Cardiac fibroblast (primary cell): Measurements from ENCODE around the gene ZNF574.

Experiments
- DNase-seq, 2 donors: peaks; one replicate each; pipeline versions ENCODE4 v3.0.0 to v3.0.0-alpha.2; 2010; ENCODE audit warnings: low read depth in 2 of 2
- H3K4me3 ChIP-seq, 2 donors: replicated peaks in 1 of 2; 1 replicate in 1 of 2; 2 replicates in 1 of 2; pipeline ENCODE4 v1.5.1; 2011; ENCODE audit warnings: low read depth in 2 of 2, low read length in 2 of 2, mild to moderate bottlenecking in 2 of 2, moderate library complexity in 1 of 2
- CTCF ChIP-seq: IDR thresholded peaks from one replicate; pipeline ENCODE4 v1.5.1; 2011; ENCODE audit warnings: low read depth, mild to moderate bottlenecking, low read length, inconsistent platforms

Gene ZNF574

GRCh38 chr19:42102877-42103276 is 26.9 kb downstream of the ZNF574 start:
- no peak for TF ChIP-seq CTCF
- no peak overlapping the region for H3K4me3 ChIP-seq
- DNase-seq: no peak

GRCh38 chr19:42105368-42105767 is 29.4 kb downstream of the ZNF574 start:
- no peak for TF ChIP-seq CTCF
- DNase-seq: no peak

GRCh38 chr19:42108527-42109389 is 32.8 kb downstream of the ZNF574 start:
- DNase-seq: peak; percentile 93 to 95
- no peak overlapping the region for H3K4me3 ChIP-seq
- peak; percentile 100 for TF ChIP-seq CTCF

More at GRCh38 chr19:42105368-42105767, 29.4 kb downstream of the ZNF574 start:
- H3K4me3 ChIP-seq: no peak overlapping the region

- no peak for TF ChIP-seq CTCF
- H3K4me3 ChIP-seq: no peak overlapping the region
- peak in 1 of 2 donors; percentile 26 for DNase-seq
Measured at GRCh38 chr19:42109896-42110295, 33.9 kb downstream of the ZNF574 start.

GRCh38 chr19:42110658-42111057 is 34.7 kb downstream of the ZNF574 start:
- no peak for DNase-seq
- H3K4me3 ChIP-seq: no peak overlapping the region
- TF ChIP-seq CTCF: no peak

- H3K4me3 ChIP-seq: no peak overlapping the region
- peak; percentile 51 to 84 for DNase-seq
- TF ChIP-seq CTCF: no peak
Measured at GRCh38 chr19:42111384-42111783, 35.4 kb downstream of the ZNF574 start.
